HCT116 (cell line): Measurements from ENCODE around the gene MBOAT7. TPM values are rescaled to one million over a fixed set of nuclear protein-coding genes. Genes with fewer than 3 reads are reported as not detected.

Experiments used
- ATAC-seq: fragments of 200-7000 bp; cut with Tn5 transposase; 2 replicates; pipeline ENCODE4 v1.9.1; 2020; ENCODE audit warnings: mild to moderate bottlenecking, moderate library complexity
- BruUV-seq: library from RNA; stranded (reverse); fragments of 400-500 nt; replicated peaks from 2 replicates; lab custom pipeline; 2021; lab: Mats Ljungman, UMichigan
- CTCF ChIA-PET: fragments of 300-600 bp; sonication (Branson Sonifier 250); formaldehyde crosslinking; loops from one replicate; lab custom pipeline; 2021; ENCODE audit warnings: antibody characterized with exemption; lab: Charles Lee
- POLR2A ChIA-PET: fragments of 300-600, 350-600 bp; sonication (Branson Sonifier 250); formaldehyde crosslinking; loops from one replicate; lab custom pipeline; 2021; ENCODE audit warnings: antibody characterized with exemption; lab: Charles Lee
- RAD21 ChIA-PET, 2 experiments: fragments of 300-600 bp; sonication (Branson Sonifier 250); formaldehyde crosslinking; loops; one replicate each; lab custom pipeline; 2023; ENCODE audit warnings: low total read pairs in 2 of 2; ENCODE audit not compliant: uncharacterized antibody in 2 of 2, unreplicated experiment in 2 of 2, low non-redundant PET in 1 of 2; lab: Charles Lee
- DNase-seq: peaks from one replicate; pipeline ENCODE4 v3.0.0-alpha.2; 2010; ENCODE audit warnings: low read depth, low spot score
- H2AFZ ChIP-seq: fragments of 200-600 bp; shearing (Covaris generic), sonication (generic); 2 replicates; pipeline ENCODE4 v1.6.1; 2017; ENCODE audit warnings: low read depth, mixed run types, mixed read lengths, antibody characterized with exemption, low read length; ENCODE audit not compliant: poor library complexity, severe bottlenecking
- H3K27ac ChIP-seq: 2 replicates; pipeline ENCODE4 v1.5.1; 2012; ENCODE audit warnings: low read depth, low read length
- H3K27me3 ChIP-seq: fragments of 200-600 bp; sonication (generic); 2 replicates; pipeline ENCODE4 v1.6.1; 2016; ENCODE audit warnings: mixed run types, low read length, mixed read lengths; ENCODE audit not compliant: insufficient read depth
- H3K36me3 ChIP-seq, 2 experiments: fragments of 200-500 bp in 1 of 2; fragments of 200-600 bp in 1 of 2; sonication (Bioruptor generic) in 1 of 2; sonication (generic) in 1 of 2; 2 replicates each; pipeline versions ENCODE4 v1.5.1 to v1.6.1; 2014 to 2016; ENCODE audit warnings: low read length in 2 of 2, inconsistent platforms in 1 of 2, mixed read lengths in 1 of 2, mixed run types in 1 of 2; ENCODE audit not compliant: insufficient read depth in 2 of 2, control insufficient read depth in 1 of 2
- H3K4me1 ChIP-seq, 2 experiments: fragments of 200-600 bp in 1 of 2; sonication (generic) in 1 of 2; 2 replicates each; pipeline versions ENCODE4 v1.5.1 to v1.6.1; 2012 to 2017; ENCODE audit warnings: low read length in 2 of 2, inconsistent platforms in 1 of 2, mild to moderate bottlenecking in 1 of 2, mixed read lengths in 1 of 2, mixed run types in 1 of 2, moderate library complexity in 1 of 2; ENCODE audit not compliant: insufficient read depth in 2 of 2, control insufficient read depth in 1 of 2
- H3K4me2 ChIP-seq: fragments of 200-600 bp; sonication (generic); 2 replicates; pipeline ENCODE4 v1.6.1; 2017; ENCODE audit warnings: mixed run types, low read length, mixed read lengths
- H3K4me3 ChIP-seq, 2 experiments: fragments of 200-600 bp in 1 of 2; sonication (generic) in 1 of 2; replicated peaks in 1 of 2; 2 replicates each; pipeline ENCODE4 v1.5.1; 2011 to 2016; ENCODE audit warnings: low read length in 2 of 2, control low read depth in 1 of 2, low read depth in 1 of 2, mild to moderate bottlenecking in 1 of 2, mixed read lengths in 1 of 2, mixed run types in 1 of 2
- H3K79me2 ChIP-seq: fragments of 200-600 bp; sonication (generic); 2 replicates; pipeline ENCODE4 v1.6.1; 2017; ENCODE audit warnings: mild to moderate bottlenecking, mixed run types, low read length, moderate library complexity, mixed read lengths; ENCODE audit not compliant: insufficient read depth
- H3K9ac ChIP-seq: fragments of 200-600 bp; sonication (generic); 2 replicates; pipeline ENCODE4 v1.6.1; 2016; ENCODE audit warnings: low read length, mixed read lengths
- H3K9me2 ChIP-seq: fragments of 200-600 bp; sonication (generic), shearing (Covaris generic); 2 replicates; pipeline ENCODE4 v1.6.1; 2017; ENCODE audit warnings: mixed run types, mild to moderate bottlenecking, moderate library complexity; ENCODE audit not compliant: insufficient read depth
- H3K9me3 ChIP-seq, 2 experiments: fragments of 200-500 bp in 1 of 2; fragments of 200-600 bp in 1 of 2; sonication (Bioruptor generic) in 1 of 2; sonication (generic) in 1 of 2; 2 replicates each; pipeline ENCODE4 v1.6.1; 2014 to 2017; ENCODE audit warnings: low read length in 2 of 2, mixed read lengths in 2 of 2, inconsistent platforms in 1 of 2, low read depth in 1 of 2, mild to moderate bottlenecking in 1 of 2, mixed run types in 1 of 2, moderate library complexity in 1 of 2; ENCODE audit not compliant: control insufficient read depth in 1 of 2, insufficient read depth in 1 of 2
- H4K20me1 ChIP-seq: fragments of 200-600 bp; sonication (generic), shearing (Covaris generic); 2 replicates; pipeline ENCODE4 v1.6.1; 2017; ENCODE audit warnings: mixed run types, mild to moderate bottlenecking, moderate library complexity; ENCODE audit not compliant: insufficient read depth
- ATF3 ChIP-seq: IDR thresholded peaks from 2 replicates; pipeline ENCODE4 v1.6.1; 2012
- CBX3 ChIP-seq: IDR thresholded peaks from 2 replicates; pipeline ENCODE4 v1.6.1; 2012; ENCODE audit warnings: low read depth
- CTCF ChIP-seq, 3 experiments: fragments of 200-600 bp in 1 of 3; sonication (generic) in 1 of 3; IDR thresholded peaks in 2 of 3; conservative IDR thresholded peaks in 1 of 3; 2 replicates each; pipeline ENCODE4 v1.5.1; 2012 to 2017; ENCODE audit warnings: low read depth in 2 of 3, low read length in 2 of 3, antibody characterized with exemption in 1 of 3, borderline replicate concordance in 1 of 3, control low read depth in 1 of 3, mild to moderate bottlenecking in 1 of 3, mixed read lengths in 1 of 3, mixed run types in 1 of 3, moderate library complexity in 1 of 3; ENCODE audit not compliant: insufficient read depth in 1 of 3
- FOSL1 ChIP-seq: IDR thresholded peaks from 2 replicates; pipeline ENCODE4 v1.6.1; 2012; ENCODE audit warnings: low read depth
- JUND ChIP-seq: IDR thresholded peaks from 2 replicates; pipeline ENCODE4 v1.6.1; 2012
- POLR2AphosphoS5 ChIP-seq: IDR thresholded peaks from 2 replicates; pipeline ENCODE4 v1.6.1; 2011; ENCODE audit warnings: mild to moderate bottlenecking, low read depth, low read length, moderate library complexity
- RAD21 ChIP-seq: IDR thresholded peaks from 2 replicates; pipeline ENCODE4 v1.6.1; 2012; ENCODE audit warnings: low read depth, mild to moderate bottlenecking
- SIN3A ChIP-seq: IDR thresholded peaks from 2 replicates; pipeline ENCODE4 v1.6.1; 2012; ENCODE audit warnings: low read depth
- YY1 ChIP-seq: IDR thresholded peaks from 2 replicates; pipeline ENCODE4 v1.6.1; 2011; ENCODE audit warnings: low read length, low read depth, moderate library complexity, mild to moderate bottlenecking; ENCODE audit not compliant: insufficient replicate concordance; ENCODE audit errors: extremely low read depth
- ZFX ChIP-seq: fragments of 450-650 bp; IDR thresholded peaks from 2 replicates; pipeline ENCODE4 v1.6.1; 2017
- intact Hi-C: fragments of 100-400 bp; cut with micrococcal nuclease; formaldehyde crosslinking; loops from 2 replicates; pipeline ENCODE4 v1.10.0; 2022
- total RNA-seq: library from RNA; stranded (reverse); gene quantifications from one replicate; pipeline ENCODE4 v1.2.1, GENCODE V29; 2021; ENCODE audit not compliant: unreplicated experiment

The MBOAT7 gene
- total RNA-seq, 1 experiment from 2014 or later = 113 TPM

DNA sequence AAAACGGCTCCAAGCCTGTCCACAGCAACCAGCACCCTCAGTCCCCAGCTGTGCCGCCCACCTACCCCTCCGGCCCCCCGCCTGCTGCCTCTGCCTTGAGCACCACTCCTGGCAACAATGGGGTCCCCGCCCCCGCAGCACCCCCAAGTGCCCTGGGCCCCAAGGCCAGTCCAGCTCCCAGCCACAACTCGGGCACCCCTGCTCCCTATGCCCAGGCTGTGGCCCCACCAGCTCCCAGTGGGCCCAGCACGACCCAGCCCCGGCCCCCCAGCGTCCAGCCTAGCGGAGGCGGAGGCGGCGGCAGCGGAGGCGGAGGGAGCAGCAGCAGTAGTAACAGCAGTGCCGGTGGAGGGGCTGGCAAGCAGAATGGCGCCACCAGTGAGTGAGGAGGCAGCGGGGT is 41.2 kb downstream of the MBOAT7 start:
- Histone ChIP-seq H3K79me2 (peaks cover 11% of the 10 kb centered on the region; the same call in 1 of the 2 replicates), H3K4me2 (no peak overlapping the region), H3K27ac (no peak overlapping the region), H4K20me1 (no peaks in the 10 kb centered on the region), H3K36me3 (peaks cover 53 to 76% of the 10 kb centered on the region in 2 experiments; a peak in 3 of 4 replicates), H3K9ac (no peak overlapping the region), H3K9me3 (no peaks in the 10 kb centered on the region), H2AFZ (no peak overlapping the region), H3K4me1 (no peaks in the 10 kb centered on the region), H3K4me3 (no peak overlapping the region), H3K9me2 (no peaks in the 10 kb centered on the region), H3K27me3 (no peaks in the 10 kb centered on the region)
- no peak for DNase-seq
- no peak for ATAC-seq
- no TSS peak for BruUV-seq
- RAD21 ChIA-PET = no interaction called here
- TF ChIP-seq CTCF (IDR thresholded peaks at IDR 0.05 in 2 of 3, conservative IDR thresholded peaks at IDR 0.05 in 1 of 3; ENCODE audit: borderline replicate concordance in 1 of 3, insufficient read depth in 1 of 3, low read depth in 2 of 3, low read length in 2 of 3) (no peak), SIN3A (no peak), FOSL1 (no peak), POLR2AphosphoS5 (no peak), ATF3 (no peak)
- CTCF ChIA-PET = no interaction called here
- intact Hi-C loops = no loop called here
- POLR2A ChIA-PET = interaction anchor here (0.8 kb wide), 1 partner anchor 11 kb away, joined by 3 read pairs; no protein-coding TSS in a partner anchor

DNA sequence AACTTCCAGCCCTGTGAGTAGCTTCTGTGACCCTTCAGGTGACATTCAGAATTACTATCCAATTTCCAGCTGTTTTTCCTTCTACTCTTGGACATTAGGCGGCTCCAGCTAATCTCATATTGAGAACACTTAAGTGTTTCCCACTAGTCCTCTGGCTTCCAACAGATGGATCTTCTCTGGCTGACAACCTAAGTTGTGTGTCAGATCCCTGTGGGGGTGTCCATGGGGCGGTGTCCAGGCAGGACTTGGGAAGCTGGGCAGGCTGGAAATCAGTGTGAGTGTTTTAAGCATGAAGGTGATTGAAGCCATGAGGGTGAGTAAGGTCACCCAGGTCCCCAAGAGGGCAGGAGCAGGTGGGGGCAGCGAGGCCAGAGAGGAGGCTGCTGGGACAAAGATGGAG is 41.7 kb downstream of the MBOAT7 start:
- no TSS peak for BruUV-seq
- no peak overlapping the region for H3K4me2 ChIP-seq
- H2AFZ ChIP-seq = no peak overlapping the region
- H3K27me3 ChIP-seq = no peaks in the 10 kb centered on the region
- no peak overlapping the region for H3K27ac ChIP-seq
- H3K9me2 ChIP-seq = no peaks in the 10 kb centered on the region
- H3K36me3 ChIP-seq = peaks cover 53 to 77% of the 10 kb centered on the region in 2 experiments; a peak in 3 of 4 replicates
- POLR2A ChIA-PET = interaction anchor here (0.8 kb wide), 1 partner anchor 11 kb away, joined by 3 read pairs; no protein-coding TSS in a partner anchor
- H3K79me2 ChIP-seq = peaks cover 14% of the 10 kb centered on the region; the same call in 1 of the 2 replicates
- no peaks in the 10 kb centered on the region for H4K20me1 ChIP-seq
- TF ChIP-seq CBX3 = no peak
- TF ChIP-seq RAD21 = no peak
- no peak for TF ChIP-seq ZFX
- TF ChIP-seq JUND = no peak
- no peak for TF ChIP-seq YY1
- TF ChIP-seq, all 23 proteins: peak for 0
- RAD21 ChIA-PET = no interaction called here
- no peak for DNase-seq
- Histone ChIP-seq H3K4me1 (no peaks in the 10 kb centered on the region), H3K9ac (no peak overlapping the region), H3K4me3 (no peak overlapping the region), H3K9me3 (no peaks in the 10 kb centered on the region)
- no peak for ATAC-seq
- intact Hi-C loops = no loop called here
- CTCF ChIA-PET = no interaction called here
